Prostate gland (tissue), 2 donors: Measurements from ENCODE around the gene FSIP1. TPM values are rescaled to one million over a fixed set of nuclear protein-coding genes. Genes with fewer than 3 reads are reported as not detected.

ENCODE experiments used
- DNase-seq: peaks from one replicate; pipeline ENCODE4 v3.0.0-alpha.2; 2019; ENCODE audit warnings: low spot score
- H3K27ac ChIP-seq, 2 donors: fragments of 200-600 bp; sonication (generic); 2 replicates each; pipeline ENCODE4 v1.5.1; 2017 to 2019
- H3K27me3 ChIP-seq: fragments of 200-600 bp; sonication (generic); replicated peaks from 2 replicates; pipeline ENCODE4 v1.5.1; 2019; ENCODE audit not compliant: insufficient read depth
- H3K36me3 ChIP-seq, 2 donors: fragments of 200-600 bp; sonication (generic); 1 replicate in 1 of 2; 2 replicates in 1 of 2; pipeline versions ENCODE4 v1.5.1 to v1.8.1; 2017 to 2019
- H3K4me1 ChIP-seq: fragments of 200-600 bp; sonication (generic); replicated peaks from 2 replicates; pipeline ENCODE4 v1.5.1; 2019
- H3K4me3 ChIP-seq, 2 donors: fragments of 200-600 bp; sonication (generic); 2 replicates each; pipeline ENCODE4 v1.5.1; 2017 to 2019
- H3K9me3 ChIP-seq: fragments of 200-600 bp; sonication (generic); 2 replicates; pipeline ENCODE4 v1.5.1; 2017
- POLR2A ChIP-seq: fragments of 450-650 bp; IDR thresholded peaks from one replicate; pipeline ENCODE4 v1.6.1; 2016; ENCODE audit warnings: antibody characterized with exemption, mild to moderate bottlenecking
- POLR2AphosphoS5 ChIP-seq: sonication (generic); formaldehyde crosslinking; IDR thresholded peaks from one replicate; pipeline ENCODE4 v1.6.1; 2017; ENCODE audit warnings: antibody characterized with exemption
- WGBS: methylation state at CpG from one replicate; pipeline ENCODE4 v1.1.5; 2018; 5-methylcytosine and 5-hydroxymethylcytosine counted together
- intact Hi-C: fragments of 100-400 bp; cut with DNase I; formaldehyde crosslinking; loops from one replicate; pipeline ENCODE4 v1.14.2; 2022
- total RNA-seq, 2 donors: library from RNA; depleted of rRNA; stranded (reverse); fragments of >200 nt; gene quantifications; one replicate each; pipeline ENCODE4 v1.1.0, GENCODE V29; 2016
- TF ChIP-seq, protein P1 (sequence below), 4 experiments: fragments of 200-600 bp in 2 of 4; fragments of 450-650 bp in 2 of 4; sonication (generic) in 2 of 4; IDR thresholded peaks; 1 replicate in 3 of 4; 2 replicates in 1 of 4; pipeline ENCODE4 v1.5.1; 2016 to 2019; ENCODE audit warnings: antibody characterized with exemption in 4 of 4, mild to moderate bottlenecking in 2 of 4, moderate library complexity in 2 of 4

FSIP1 gene
- total RNA-seq, 2 donors from 2014 or later: 1.6 to 2.3 TPM

DNA sequence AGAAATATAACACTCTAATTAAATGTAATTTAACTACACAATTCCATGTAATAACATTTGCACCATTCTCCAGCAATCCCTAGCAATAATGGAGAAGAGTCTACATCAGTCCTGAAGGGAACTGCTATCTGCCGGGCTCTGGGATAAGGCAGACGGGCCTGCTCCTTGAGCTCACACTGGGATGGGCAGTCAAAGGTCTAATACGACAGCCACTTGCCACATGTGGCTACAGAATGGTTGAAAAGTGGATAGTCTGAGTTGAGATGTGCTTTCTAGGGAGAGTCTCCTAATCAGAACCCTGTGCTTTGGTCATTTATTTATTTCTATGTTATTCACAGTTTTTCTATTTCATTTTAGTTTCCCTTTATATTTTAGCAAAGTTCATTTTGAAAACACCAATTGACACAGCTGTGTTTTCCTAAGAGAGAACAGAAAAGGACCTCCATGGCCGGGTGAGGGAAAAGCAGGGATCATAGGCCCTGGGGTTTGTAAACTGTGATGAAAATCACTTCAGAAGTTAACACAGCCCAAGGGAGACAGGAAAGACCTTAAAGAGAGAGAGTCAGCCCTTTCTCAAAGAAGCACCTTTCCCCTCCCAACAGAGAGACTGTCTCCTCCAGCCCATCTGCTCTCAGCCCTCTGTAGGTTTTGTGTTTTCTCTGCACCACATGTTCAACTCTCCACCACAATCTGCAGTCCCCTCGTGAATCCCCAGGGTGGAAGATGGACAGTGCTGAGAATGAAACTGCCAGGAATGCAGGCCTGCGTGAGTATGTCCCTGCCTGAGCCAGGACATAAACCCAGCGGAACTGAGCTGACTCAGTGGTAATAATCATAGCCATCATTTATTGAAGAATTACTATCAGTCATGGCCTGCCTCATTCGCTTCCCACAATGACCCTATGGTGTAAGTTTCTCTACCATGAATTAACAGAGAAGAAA lies 11.6 kb downstream of the FSIP1 start:
- TF ChIP-seq POLR2AphosphoS5: no peak
- TF ChIP-seq POLR2A: no peak
- TF ChIP-seq, protein P1, sequence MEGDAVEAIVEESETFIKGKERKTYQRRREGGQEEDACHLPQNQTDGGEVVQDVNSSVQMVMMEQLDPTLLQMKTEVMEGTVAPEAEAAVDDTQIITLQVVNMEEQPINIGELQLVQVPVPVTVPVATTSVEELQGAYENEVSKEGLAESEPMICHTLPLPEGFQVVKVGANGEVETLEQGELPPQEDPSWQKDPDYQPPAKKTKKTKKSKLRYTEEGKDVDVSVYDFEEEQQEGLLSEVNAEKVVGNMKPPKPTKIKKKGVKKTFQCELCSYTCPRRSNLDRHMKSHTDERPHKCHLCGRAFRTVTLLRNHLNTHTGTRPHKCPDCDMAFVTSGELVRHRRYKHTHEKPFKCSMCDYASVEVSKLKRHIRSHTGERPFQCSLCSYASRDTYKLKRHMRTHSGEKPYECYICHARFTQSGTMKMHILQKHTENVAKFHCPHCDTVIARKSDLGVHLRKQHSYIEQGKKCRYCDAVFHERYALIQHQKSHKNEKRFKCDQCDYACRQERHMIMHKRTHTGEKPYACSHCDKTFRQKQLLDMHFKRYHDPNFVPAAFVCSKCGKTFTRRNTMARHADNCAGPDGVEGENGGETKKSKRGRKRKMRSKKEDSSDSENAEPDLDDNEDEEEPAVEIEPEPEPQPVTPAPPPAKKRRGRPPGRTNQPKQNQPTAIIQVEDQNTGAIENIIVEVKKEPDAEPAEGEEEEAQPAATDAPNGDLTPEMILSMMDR (IDR thresholded peaks at IDR 0.05): no peak
- 78% methylated on average over 8 of the region's 8 CpGs for WGBS
- Histone ChIP-seq H3K9me3 (no peaks in the 10 kb centered on the region), H3K4me1 (no peaks in the 10 kb centered on the region), H3K27ac (peak overlapping the region in 1 of 2 donors; percentile 15), H3K27me3 (no peaks in the 10 kb centered on the region), H3K36me3 (no peaks in the 10 kb centered on the region), H3K4me3 (no peak overlapping the region)
- DNase-seq: no peak
- intact Hi-C loops: no loop called here

GRCh38 chr15:39767921-39768320 lies 14.7 kb downstream of the FSIP1 start:
- H3K27ac ChIP-seq: no peak overlapping the region
- H3K4me1 ChIP-seq: no peaks in the 10 kb centered on the region
- no peaks in the 10 kb centered on the region for H3K9me3 ChIP-seq
- no peak for DNase-seq
- no peaks in the 10 kb centered on the region for H3K27me3 ChIP-seq
- 96% methylated on average over 5 of the region's 5 CpGs for WGBS
- TF ChIP-seq POLR2AphosphoS5 (no peak), POLR2A (no peak)
- TF ChIP-seq, protein P1 (IDR thresholded peaks at IDR 0.05): no peak
- H3K36me3 ChIP-seq: no peaks in the 10 kb centered on the region
- H3K4me3 ChIP-seq: no peak overlapping the region
- intact Hi-C loops: no loop called here

DNA sequence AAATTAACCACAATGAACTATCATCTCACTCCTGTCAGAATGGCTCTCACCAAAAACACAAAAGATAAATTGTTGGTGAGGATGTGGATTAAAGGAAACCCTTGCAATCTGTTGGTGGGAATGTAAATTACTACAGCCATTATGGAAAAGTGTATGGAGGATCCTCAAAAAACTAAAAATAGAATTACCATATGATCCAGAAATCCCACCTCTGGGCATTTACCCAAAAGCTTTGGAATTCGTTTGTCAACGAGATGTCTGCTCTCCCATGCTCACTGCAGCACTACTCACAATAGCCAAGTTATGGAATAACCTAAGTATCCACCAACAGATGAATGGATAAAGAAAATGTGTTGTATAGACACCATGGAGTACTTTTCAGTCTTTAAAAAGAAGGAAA lies 21.6 kb downstream of the FSIP1 start:
- DNase-seq: no peak
- Histone ChIP-seq H3K4me1 (no peaks in the 10 kb centered on the region), H3K36me3 (no peaks in the 10 kb centered on the region), H3K9me3 (no peaks in the 10 kb centered on the region), H3K27me3 (no peaks in the 10 kb centered on the region), H3K4me3 (no peak overlapping the region), H3K27ac (no peak overlapping the region)
- TF ChIP-seq, protein P1 (IDR thresholded peaks at IDR 0.05): no peak
- TF ChIP-seq POLR2A (no peak), POLR2AphosphoS5 (no peak)
- 67% methylated on average over 2 of the region's 2 CpGs for WGBS
- intact Hi-C loops: no loop called here

DNA sequence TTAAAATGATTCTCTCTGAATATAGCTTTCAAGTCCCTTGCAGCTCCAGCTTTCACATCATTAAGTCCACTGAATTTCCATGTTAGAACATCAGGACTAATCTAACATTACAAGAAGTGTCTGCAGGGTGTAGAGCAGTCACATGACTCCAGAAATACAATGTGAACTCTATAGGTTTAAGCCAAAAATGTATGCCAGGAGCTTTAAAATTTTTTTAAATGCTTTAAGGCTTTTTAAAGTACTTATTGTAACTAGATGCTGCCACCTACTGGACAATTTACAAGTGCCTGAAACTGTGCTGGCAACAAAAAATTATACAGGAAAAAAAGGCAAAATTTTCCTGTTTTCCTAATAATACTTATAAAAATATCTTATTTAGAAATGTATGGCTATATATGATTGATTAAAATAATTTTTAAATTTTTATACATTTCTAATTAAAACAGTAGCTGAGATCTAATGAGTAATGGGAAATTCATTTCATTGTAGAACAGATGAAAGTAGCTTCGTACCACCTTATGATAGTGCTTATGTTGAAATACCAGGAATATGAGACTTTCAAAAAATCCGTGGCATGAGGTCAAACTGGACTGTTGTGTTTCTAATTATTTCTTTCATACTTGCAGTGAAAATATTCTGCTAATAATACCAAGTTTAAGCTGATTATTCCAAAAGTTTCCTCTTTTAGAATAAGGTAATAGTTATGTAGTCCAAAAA lies 25.7 kb downstream of the FSIP1 start:
- WGBS: 49% methylated on average over 2 of the region's 2 CpGs
- DNase-seq: peak; percentile 31
- intact Hi-C loops: loop anchor here (2.0 to 5.0 kb wide), 3 partner anchors 70 to 1050 kb away; no protein-coding TSS in a partner anchor

More for the DNA sequence above, 25.7 kb downstream of the FSIP1 start:
- H3K9me3 ChIP-seq: no peaks in the 10 kb centered on the region
- no peaks in the 10 kb centered on the region for H3K36me3 ChIP-seq
- H3K27me3 ChIP-seq: no peaks in the 10 kb centered on the region
- H3K27ac ChIP-seq: no peak overlapping the region
- no peak overlapping the region for H3K4me3 ChIP-seq
- H3K4me1 ChIP-seq: no peaks in the 10 kb centered on the region
- TF ChIP-seq POLR2AphosphoS5: no peak
- TF ChIP-seq, protein P1 (IDR thresholded peaks at IDR 0.05): peak; percentile 68 to 84 (median 76)
